GM19397 (cell line): ENCODE results near the gene CCDC17.

Experiments
- ATAC-seq: cut with Tn5 transposase; IDR thresholded peaks from one replicate; pipeline ENCODE4 v1.9.1; 2021; ENCODE audit warnings: mild to moderate bottlenecking, moderate library complexity; ENCODE audit not compliant: unreplicated experiment

The CCDC17 gene

GRCh38 chr1:45584351-45585109 lies 39.3 kb downstream of the CCDC17 start:
- ATAC-seq, result peak; percentile 30

GRCh38 chr1:45583666-45584350 lies 40.0 kb downstream of the CCDC17 start, which contains the start of gene NASP:
TSS of gene NASP (plus strand) at chr1:45584041. CDS start at chr1:45584147, 106 bp downstream.
- ATAC-seq, result peak; percentile 49

GRCh38 chr1:45583264-45583665 lies 40.6 kb downstream of the CCDC17 start:
- peak; percentile 74 for ATAC-seq

GRCh38 chr1:45574105-45574626 lies 49.7 kb downstream of the CCDC17 start:
- ATAC-seq, result no peak

- ATAC-seq, result no peak
Observed at GRCh38 chr1:45573231-45573804, 50.5 kb downstream of the CCDC17 start.

GRCh38 chr1:45570631-45571030 lies 53.2 kb downstream of the CCDC17 start:
- ATAC-seq, result no peak
